Adrenal gland (tissue), 12 donors: Measurements from ENCODE around the gene PNPLA2. TPM values are rescaled to one million over a fixed set of nuclear protein-coding genes. Genes with fewer than 3 reads are reported as not detected.

Experiments used
- DNase-seq, 7 donors: peaks; one replicate each; pipeline ENCODE4 v3.0.0-alpha.2; 2019 to 2020
- H3K27ac ChIP-seq, 5 donors: fragments of 200-600 bp; sonication (generic) in 4 of 5; 1 replicate in 3 of 5; 2 replicates in 2 of 5; pipeline versions ENCODE4 v1.5.1 to v1.8.0; 2016 to 2020; ENCODE audit warnings: mild to moderate bottlenecking in 1 of 5
- H3K27me3 ChIP-seq: fragments of 200-600 bp; 2 replicates; pipeline ENCODE4 v1.8.0; 2021
- H3K36me3 ChIP-seq, 2 donors: fragments of 200-600 bp; replicated peaks in 1 of 2; 1 replicate in 1 of 2; 2 replicates in 1 of 2; pipeline versions ENCODE4 v1.5.1 to v1.8.0; 2018 to 2022
- H3K4me1 ChIP-seq, 2 donors: fragments of 200-600 bp; replicated peaks in 1 of 2; 1 replicate in 1 of 2; 2 replicates in 1 of 2; pipeline versions ENCODE4 v1.5.1 to v1.8.0; 2018 to 2021
- H3K4me3 ChIP-seq, 4 donors: fragments of 200-600 bp; sonication (generic) in 3 of 4; one replicate each; pipeline ENCODE4 v1.5.1; 2016 to 2018
- H3K9me3 ChIP-seq, 3 donors: fragments of 200-600 bp; sonication (generic) in 1 of 3; replicated peaks in 1 of 3; 1 replicate in 2 of 3; 2 replicates in 1 of 3; pipeline versions ENCODE4 v1.5.1 to v1.8.0; 2016 to 2021
- CTCF ChIP-seq, 6 experiments: fragments of 450-650 bp in 4 of 6; fragments of 200-600 bp in 2 of 6; sonication (generic) in 1 of 6; IDR thresholded peaks; 1 replicate in 5 of 6; 2 replicates in 1 of 6; pipeline versions ENCODE4 v1.5.1 to v1.8.0; 2016 to 2021; ENCODE audit warnings: antibody characterized with exemption in 6 of 6, mild to moderate bottlenecking in 2 of 6, moderate library complexity in 1 of 6
- POLR2A ChIP-seq, 2 donors: fragments of 450-650 bp; IDR thresholded peaks; one replicate each; pipeline ENCODE4 v1.6.1; 2017; ENCODE audit warnings: antibody characterized with exemption in 2 of 2, mild to moderate bottlenecking in 2 of 2, moderate library complexity in 1 of 2
- WGBS, 4 donors: extraction: QIAGEN DNeasy Blood & Tissue Kit in 2 of 4; methylation state at CpG; one replicate each; pipeline versions ENCODE4 v1.1.5 to v1.1.7; 2013 to 2017; 5-methylcytosine and 5-hydroxymethylcytosine counted together
- intact Hi-C, 2 donors: fragments of 100-400 bp; cut with DNase I; formaldehyde crosslinking; loops; one replicate each; pipeline versions ENCODE4 v1.14.1 to v1.15.0; 2022 to 2023
- polyA plus RNA-seq, 3 donors: library from polyadenylated mRNA; stranded (reverse); fragments of 200-250 nt in 2 of 3; fragments of 350-450 nt in 1 of 3; fragmentation: Illumina TruSeq in 1 of 3; extraction: RNeasy Lipid Tissue Mini Kit (QIAGEN cat#74804) in 1 of 3; gene quantifications; one replicate each; pipeline ENCODE4 v1.2.3, GENCODE V29; 2013 to 2014
- total RNA-seq, 9 donors: library from RNA; depleted of rRNA in 4 of 9; stranded (reverse); fragments of >200 nt in 4 of 9; fragments of 120-200 nt in 1 of 9; fragmentation: NEBNext Ultra II Directional in 1 of 9; extraction: Animal tissue kit (Norgen Biotek cat#: 25700) in 1 of 9; gene quantifications; one replicate each; pipeline versions ENCODE4 v1.1.0 to v1.2.4, GENCODE V29; 2013 to 2023
- donor health status: healthy with polysubstance abuse.
- donor health status: Bipolar disorder and iron deficiency.
- donor health status: DM: yes; HTN: yes; CAD: no.
- donor health status: DM: no; HTN: no; CAD: no.
- donor health status: DM: no; HTN: no; CAD: no.
- donor health status: DM: yes; HTN: yes; CAD: no.

PNPLA2 gene
- total and polyA plus RNA-seq, 12 donors, result 24.1 to 403 (median 124) TPM

GRCh38 chr11:779955-780532, 38.7 kb upstream of the PNPLA2 start:
- WGBS, 4 donors, result 89 to 97% (median 93%) methylated on average over 11 to 16 of the region's 16 CpGs
- DNase-seq, result no peak
- TF ChIP-seq POLR2A (IDR thresholded peaks at IDR 0.05) (no peak), CTCF (IDR thresholded peaks at IDR 0.05) (no peak)
- no peaks in the 10 kb centered on the region for H3K36me3 ChIP-seq
- no peak overlapping the region for H3K27ac ChIP-seq
- peaks cover 25 to 34% of the 10 kb centered on the region in 2 donors for H3K4me1 ChIP-seq
- no peaks in the 10 kb centered on the region for H3K27me3 ChIP-seq
- intact Hi-C loops, result no loop called here
- no peak overlapping the region for H3K4me3 ChIP-seq
- H3K9me3 ChIP-seq, result no peaks in the 10 kb centered on the region

- no peak for DNase-seq
- 55 to 79% (median 74%) methylated on average over 19 to 36 of the region's 36 CpGs for WGBS, 4 donors
- H3K27ac ChIP-seq, result no peak overlapping the region
Observed at GRCh38 chr11:782264-783174, 36.2 kb upstream of the PNPLA2 start.

DNA sequence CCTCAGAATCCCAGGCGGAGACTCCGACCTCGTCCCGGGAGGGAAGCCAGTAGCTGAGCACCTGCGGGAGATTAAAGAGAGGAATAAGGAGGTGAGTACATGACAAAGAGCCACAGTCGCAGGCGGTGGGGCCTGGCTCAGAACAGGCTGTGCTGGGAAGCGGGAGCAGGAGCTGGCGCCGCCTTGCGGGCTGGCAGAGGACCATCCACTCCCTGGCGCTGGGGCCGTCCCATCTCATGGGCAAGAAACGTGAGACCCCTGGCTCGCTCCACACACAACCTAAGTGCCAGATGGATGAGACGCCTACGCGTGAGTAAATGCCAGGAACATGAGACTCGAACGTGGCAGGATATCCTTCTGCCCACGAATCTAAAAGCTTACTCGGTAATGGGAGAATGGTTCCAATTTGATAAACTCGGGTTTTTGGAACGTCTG, 35.1 kb upstream of the PNPLA2 start:
- peak in 6 of 7 donors; percentile 72 to 88 (median 80) for DNase-seq
- peaks cover 0 to 9% of the 10 kb centered on the region in 2 donors for H3K4me1 ChIP-seq
- H3K27me3 ChIP-seq, result peaks cover 4% of the 10 kb centered on the region
- peak overlapping the region in 2 of 5 donors; percentile 17 to 29 for H3K27ac ChIP-seq
- WGBS, 4 donors, result 18 to 26% (median 26%) methylated on average over 23 to 24 of the region's 24 CpGs
- H3K36me3 ChIP-seq, result no peaks in the 10 kb centered on the region
- peak; percentile 37 to 73 (median 60) for TF ChIP-seq CTCF (IDR thresholded peaks at IDR 0.05)
- no peak for TF ChIP-seq POLR2A (IDR thresholded peaks at IDR 0.05)
- H3K4me3 ChIP-seq, result no peak overlapping the region
- intact Hi-C loops, result no loop called here
- no peaks in the 10 kb centered on the region for H3K9me3 ChIP-seq

More at GRCh38 chr11:782264-783174, 36.2 kb upstream of the PNPLA2 start:
- Histone ChIP-seq H3K4me1 (peaks cover 8 to 16% of the 10 kb centered on the region in 2 donors), H3K4me3 (no peak overlapping the region), H3K27me3 (peaks cover 3% of the 10 kb centered on the region), H3K36me3 (no peaks in the 10 kb centered on the region), H3K9me3 (no peaks in the 10 kb centered on the region)
- TF ChIP-seq POLR2A (IDR thresholded peaks at IDR 0.05) (no peak), CTCF (IDR thresholded peaks at IDR 0.05) (no peak)
- intact Hi-C loops, result no loop called here
